HG02981 (cell line): ENCODE results near the gene TEKT1.
"Not testable (repeated sequence)": the region's sequence is repeated elsewhere in the genome, so short reads cannot be mapped to it uniquely, and the experiment has no call there.

ENCODE experiments used
- ATAC-seq: cut with Tn5 transposase; IDR thresholded peaks from one replicate; pipeline ENCODE4 v1.9.1; 2021; ENCODE audit warnings: mild to moderate bottlenecking, moderate library complexity; ENCODE audit not compliant: unreplicated experiment

Gene TEKT1

DNA sequence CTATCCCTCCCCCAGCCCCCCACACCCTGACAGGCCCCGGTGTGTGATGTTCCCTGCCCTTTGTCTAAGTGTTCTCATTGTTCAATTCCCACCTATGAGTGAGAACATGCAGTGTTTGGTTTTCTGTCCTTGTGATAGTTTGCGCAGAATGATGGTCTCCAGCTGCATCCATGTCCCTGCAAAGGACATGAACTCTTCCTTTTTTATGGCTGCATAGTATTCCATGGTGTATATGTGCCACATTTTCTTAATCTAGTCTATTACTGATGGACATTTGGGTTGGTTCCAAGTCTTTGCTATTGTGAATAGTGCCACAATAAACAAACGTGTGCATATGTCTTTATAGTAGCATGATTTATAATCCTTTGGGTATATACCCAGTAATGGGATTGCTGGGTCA, 15.2 kb downstream of the TEKT1 start:
- not testable (repeated sequence) for ATAC-seq

DNA sequence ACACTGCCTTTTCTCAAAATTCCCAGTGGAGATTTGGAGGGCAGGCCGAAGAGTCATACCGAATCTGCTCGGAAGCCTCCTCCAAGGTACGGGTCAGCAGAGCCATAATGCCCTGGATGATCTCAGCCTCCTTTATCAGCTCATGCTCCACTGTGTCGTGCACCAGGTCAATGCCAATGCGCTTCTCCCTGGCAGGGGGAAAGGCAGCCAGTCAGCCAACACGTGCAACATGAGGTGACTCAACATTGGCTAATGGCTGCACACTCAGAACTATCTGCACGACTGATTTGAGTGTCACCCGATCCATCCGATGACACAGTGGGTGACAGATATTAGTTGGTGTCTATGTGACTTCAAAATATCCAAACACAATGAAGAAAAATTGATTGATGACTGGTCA, 15.8 kb downstream of the TEKT1 start:
- no peak for ATAC-seq

GRCh38 chr17:6812295-6812694, 19.2 kb downstream of the TEKT1 start:
- no peak for ATAC-seq

GRCh38 chr17:6811510-6811909, 20.0 kb downstream of the TEKT1 start:
- ATAC-seq, result no peak

DNA sequence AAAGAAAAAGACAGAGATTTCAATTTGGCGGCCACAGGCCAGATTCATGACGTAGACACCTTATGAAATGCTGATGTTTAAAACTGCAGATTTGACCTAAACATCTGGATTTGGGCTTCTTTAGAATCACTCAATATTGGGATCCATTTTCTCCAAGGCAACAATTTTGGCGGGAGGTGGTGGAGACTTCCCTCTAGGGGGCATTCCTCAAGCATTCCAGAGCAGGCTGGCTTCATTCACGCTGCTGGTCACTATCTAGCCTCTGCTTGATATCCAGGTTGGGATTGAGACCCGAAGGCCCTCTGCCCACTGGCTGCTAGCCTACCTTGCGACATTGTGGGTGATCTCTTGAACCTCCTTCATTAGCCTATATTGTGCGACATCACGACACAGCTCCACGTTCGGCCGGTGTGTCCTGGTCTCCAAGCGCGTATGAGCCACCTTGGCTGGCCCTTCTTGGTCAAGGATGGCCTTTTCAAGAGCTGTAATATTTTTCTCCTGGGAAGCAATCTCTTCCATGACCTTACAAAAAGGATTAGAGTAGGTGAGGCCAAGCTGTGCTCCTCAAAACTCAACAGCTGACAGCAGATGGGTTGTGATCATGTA, 31.0 kb downstream of the TEKT1 start:
- no peak for ATAC-seq

GRCh38 chr17:6799738-6800137, 31.8 kb downstream of the TEKT1 start:
- no peak for ATAC-seq

DNA sequence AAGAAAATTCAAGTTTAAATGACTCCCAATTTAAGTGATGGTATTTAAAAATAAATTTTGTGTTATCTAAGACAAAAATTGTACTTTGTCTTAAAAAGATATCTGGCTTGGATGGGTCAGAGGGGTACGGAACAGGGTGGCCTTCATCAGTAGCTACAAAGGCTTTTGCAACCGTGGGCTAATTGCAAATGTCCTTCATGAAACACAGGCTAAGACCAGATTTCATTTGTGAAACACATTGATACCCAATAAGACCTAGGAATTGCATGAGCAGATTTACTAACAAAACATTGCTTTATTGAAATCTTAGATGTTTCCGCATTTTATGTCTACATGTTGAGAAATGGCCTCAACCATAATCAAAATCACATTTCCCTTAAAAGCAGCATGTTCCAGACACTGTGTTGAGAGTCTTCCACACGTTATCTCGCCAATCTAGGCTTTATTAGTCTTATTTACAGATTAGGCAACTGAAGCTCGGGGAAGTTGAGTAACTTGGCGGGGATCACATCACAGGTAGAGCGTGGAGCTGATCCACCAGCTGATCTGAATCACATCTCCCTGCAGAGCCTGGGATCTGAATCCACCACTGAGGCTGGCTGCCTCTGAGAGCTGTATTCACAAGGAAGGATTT, 33.7 kb downstream of the TEKT1 start:
- ATAC-seq, result no peak

DNA sequence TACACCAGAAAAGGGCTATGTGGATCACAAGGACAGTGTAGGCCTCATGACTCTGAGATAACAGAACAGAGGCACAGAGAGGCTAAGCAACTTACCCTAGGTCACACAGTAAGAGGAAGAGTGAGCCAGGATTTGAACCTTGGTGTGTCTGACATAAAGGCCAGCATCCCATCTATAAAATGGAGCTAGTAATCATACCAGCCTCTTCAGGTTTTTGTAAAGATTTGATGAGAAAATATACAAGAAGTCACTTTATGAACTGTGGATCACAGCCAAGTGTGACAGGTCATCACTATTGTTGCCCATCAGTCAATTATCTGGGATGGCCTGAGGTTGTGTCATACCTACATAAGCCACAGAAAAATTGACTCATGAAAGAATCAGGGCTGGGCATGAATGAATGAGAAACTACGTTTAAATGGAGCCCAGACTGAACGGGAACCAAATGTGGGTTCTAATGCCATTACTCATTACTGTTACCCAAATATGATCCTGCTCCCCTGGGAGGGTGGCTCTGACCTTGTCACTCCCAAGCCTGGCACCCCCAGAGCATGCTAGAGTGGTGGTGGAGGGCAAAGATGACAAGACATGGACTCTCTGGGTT, 34.5 kb downstream of the TEKT1 start:
- no peak for ATAC-seq

DNA sequence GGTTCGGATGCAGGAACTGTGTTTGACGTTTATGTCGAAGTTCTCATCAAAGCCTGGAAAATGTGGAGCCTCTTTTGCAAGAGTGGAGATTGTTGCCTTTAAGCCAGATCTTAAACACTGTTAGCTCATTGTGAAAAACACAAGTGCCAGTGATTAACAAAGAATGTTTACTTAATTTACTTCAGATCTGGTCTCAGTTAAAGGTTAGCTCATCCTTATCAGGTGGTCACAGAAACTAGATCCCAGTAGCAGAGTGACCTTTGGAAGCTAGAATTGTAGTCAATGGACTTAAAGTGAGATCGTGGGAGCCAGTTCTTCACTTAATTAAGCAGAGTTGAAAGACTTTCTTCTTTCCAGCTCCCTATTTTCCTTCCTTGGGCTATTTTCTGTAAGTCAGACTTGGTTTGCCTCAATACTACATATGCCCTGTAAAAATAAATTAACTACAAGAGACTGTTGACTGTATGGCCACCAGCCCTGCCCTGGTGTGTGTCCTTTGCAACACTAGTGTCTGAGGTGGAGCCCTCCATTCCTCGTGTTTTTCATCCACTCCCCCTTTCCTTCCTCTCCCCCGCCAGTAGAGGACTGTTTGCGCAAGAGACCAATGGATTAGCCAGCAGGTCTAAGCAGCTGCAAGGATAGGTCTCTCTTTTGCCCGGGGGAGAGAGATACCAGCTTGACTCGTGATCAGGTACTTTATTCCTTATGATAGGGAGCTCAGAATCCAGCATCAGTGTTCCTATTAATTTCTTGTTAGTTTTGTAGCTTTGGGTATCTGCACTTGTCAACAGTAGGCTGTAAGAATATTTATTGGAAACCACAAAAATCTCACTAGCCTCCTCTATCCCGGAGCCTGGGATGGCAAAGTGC, 35.3 kb downstream of the TEKT1 start:
- no peak for ATAC-seq

GRCh38 chr17:6793748-6794493, 37.6 kb downstream of the TEKT1 start:
- no peak for ATAC-seq

DNA sequence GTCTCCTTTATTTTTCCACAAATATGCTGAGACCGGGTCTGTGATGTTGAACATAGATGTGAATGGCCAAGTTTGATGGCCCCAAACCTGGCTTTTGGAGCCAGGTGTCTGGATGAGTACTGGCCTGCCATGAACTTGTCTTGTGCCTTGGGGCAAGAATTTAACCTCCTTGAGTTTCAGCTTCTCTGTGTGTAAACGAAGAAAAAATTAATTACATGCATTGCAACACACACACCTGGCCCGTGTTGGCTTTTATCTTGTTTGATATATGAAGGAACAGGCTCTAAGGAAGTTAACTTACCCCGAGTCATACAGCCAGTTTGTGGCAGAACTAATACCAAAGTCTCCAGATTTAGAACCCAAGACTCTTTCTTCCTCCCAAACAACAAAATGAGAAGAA, 42.4 kb downstream of the TEKT1 start:
- no peak for ATAC-seq

DNA sequence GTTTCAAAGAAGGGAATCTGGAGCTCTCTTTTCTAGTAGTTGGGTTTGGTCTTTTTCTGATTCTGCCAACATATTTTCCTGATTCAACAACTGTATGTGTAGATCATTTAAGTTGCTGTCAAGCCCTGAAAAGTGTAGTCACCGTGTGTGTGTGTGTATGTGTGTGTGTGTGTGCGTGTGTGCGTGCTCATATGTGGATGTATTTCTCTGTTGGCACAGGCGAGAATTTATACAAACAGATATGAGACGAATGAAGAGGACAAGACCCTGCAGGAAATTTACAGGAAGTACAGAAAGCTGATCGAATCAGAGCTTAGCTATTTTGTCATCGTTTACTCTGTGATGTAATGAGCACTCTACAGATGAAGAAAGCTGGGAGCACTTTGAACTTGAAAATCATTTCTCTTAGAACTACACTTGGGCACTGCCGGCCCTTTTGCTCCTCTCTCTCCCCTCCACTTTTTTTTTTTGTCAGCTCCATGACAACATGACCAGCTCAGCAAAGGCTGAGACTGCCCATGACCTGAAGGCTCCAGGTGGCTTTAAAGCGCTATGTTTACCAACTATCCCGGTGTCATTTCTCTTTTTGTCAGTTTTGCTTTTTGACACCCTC, 44.3 kb downstream of the TEKT1 start:
- ATAC-seq, result no peak

- ATAC-seq, result no peak
Observed at GRCh38 chr17:6786618-6787017, 44.9 kb downstream of the TEKT1 start.

DNA sequence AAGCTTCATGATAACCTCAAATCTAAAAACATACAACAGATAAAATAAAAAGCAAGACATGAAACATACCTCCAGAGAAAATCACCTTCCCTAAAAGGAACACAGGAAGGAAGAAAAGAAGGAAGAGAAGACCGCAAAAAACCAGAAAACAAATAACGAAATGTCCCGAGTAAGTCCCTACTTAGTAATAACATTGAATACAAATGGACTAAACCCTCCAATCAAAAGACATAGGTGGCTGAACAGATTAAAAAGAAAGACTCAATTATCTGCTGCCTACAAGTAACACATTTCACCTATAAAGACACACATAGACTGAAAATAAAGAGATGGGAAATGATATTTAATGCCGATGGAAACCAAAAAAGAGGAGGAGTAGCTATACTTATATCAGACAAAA, 49.3 kb downstream of the TEKT1 start:
- no peak for ATAC-seq

- no peak for ATAC-seq
Observed at GRCh38 chr17:6780886-6781285, 50.6 kb downstream of the TEKT1 start.

GRCh38 chr17:6780001-6780400, 51.5 kb downstream of the TEKT1 start:
- no peak for ATAC-seq

DNA sequence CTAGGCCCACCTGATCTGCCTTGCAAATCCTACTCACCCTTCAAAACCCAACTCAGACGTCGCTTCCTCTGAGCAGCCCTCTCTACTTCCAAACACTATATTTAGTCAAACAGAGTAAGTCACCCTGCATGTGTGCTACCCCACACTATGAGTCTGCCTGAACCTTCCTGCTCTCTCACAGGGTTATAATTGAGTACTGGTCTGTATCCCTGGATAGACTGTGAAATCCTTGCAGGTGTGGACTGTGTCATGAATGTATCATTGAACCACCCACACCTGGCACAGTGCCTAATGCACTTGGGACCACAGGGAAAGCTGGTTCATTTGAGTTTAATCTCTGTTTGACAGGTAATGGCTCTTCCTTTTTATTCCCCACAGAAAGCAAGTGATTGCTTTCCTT, 52.1 kb downstream of the TEKT1 start:
- no peak for ATAC-seq

- no peak for ATAC-seq
Observed at GRCh38 chr17:6775871-6776405, 55.6 kb downstream of the TEKT1 start, which contains the start of gene FBXO39. FBXO39 (plus strand) TSS chr17:6776215; CDS start chr17:6779869, 3,654 bp downstream.

DNA sequence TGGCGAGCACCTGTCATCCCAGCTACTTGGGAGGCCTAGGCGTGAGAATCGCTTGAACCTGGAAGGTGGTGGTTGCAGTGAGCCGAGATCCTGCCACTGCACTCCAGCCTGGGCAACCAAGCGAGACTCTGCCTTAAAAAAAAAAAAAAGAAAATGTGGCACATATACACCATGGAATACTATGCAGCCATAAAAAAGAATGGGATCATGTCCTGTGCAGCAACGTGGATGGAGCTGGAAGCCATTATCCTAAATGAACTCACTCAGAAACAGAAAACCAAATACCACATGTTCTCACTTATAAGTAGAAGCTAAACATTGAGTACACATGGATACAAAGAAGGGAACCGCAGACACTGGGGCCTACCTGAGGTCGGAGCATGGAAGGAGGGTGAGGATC, 56.6 kb downstream of the TEKT1 start:
- ATAC-seq, result not testable (repeated sequence)

GRCh38 chr17:6772016-6772415, 59.5 kb downstream of the TEKT1 start:
- ATAC-seq, result no peak
